Gastrocnemius medialis (tissue), 4 donors: ENCODE results near the gene LCN10. TPM values are rescaled to one million over a fixed set of nuclear protein-coding genes. Genes with fewer than 3 reads are reported as not detected.

Source experiments
- ATAC-seq, 2 donors: fragments of 150-250 bp; one replicate each; pipeline ENCODE4 v1.9.1; 2016
- DNase-seq, 2 donors: peaks; one replicate each; pipeline ENCODE4 v3.0.0-alpha.2; 2019
- H3K27ac ChIP-seq, 4 donors: fragments of 200-600 bp; sonication (generic); 1 replicate in 1 of 4; 2 replicates in 3 of 4; pipeline ENCODE4 v1.5.1; 2016 to 2018; ENCODE audit warnings: mild to moderate bottlenecking in 2 of 4, moderate library complexity in 1 of 4
- H3K27me3 ChIP-seq, 3 donors: fragments of 200-600 bp; sonication (generic) in 2 of 3; 1 replicate in 1 of 3; 2 replicates in 2 of 3; pipeline versions ENCODE4 v1.5.1 to v1.6.0; 2016 to 2019; ENCODE audit warnings: mild to moderate bottlenecking in 1 of 3, moderate library complexity in 1 of 3
- H3K36me3 ChIP-seq, 2 donors: fragments of 200-600 bp; sonication (generic) in 1 of 2; one replicate each; pipeline ENCODE4 v1.5.1; 2017 to 2018
- H3K4me1 ChIP-seq, 2 donors: fragments of 200-600 bp; sonication (generic) in 1 of 2; one replicate each; pipeline ENCODE4 v1.5.1; 2016 to 2017; ENCODE audit warnings: mild to moderate bottlenecking in 2 of 2
- H3K4me3 ChIP-seq, 4 donors: fragments of 200-600 bp; sonication (generic) in 3 of 4; 1 replicate in 1 of 4; 2 replicates in 3 of 4; pipeline ENCODE4 v1.5.1; 2016 to 2019; ENCODE audit warnings: mild to moderate bottlenecking in 2 of 4
- H3K9me3 ChIP-seq, 3 donors: fragments of 200-600 bp; sonication (generic) in 2 of 3; 1 replicate in 1 of 3; 2 replicates in 2 of 3; pipeline ENCODE4 v1.5.1; 2016 to 2019
- POLR2A ChIP-seq, 2 donors: fragments of 450-650 bp; IDR thresholded peaks; one replicate each; pipeline ENCODE4 v1.6.1; 2017; ENCODE audit warnings: antibody characterized with exemption in 2 of 2, mild to moderate bottlenecking in 2 of 2, moderate library complexity in 2 of 2
- in situ Hi-C, 4 donors: fragments of 200-750 bp; cut with MboI; loops; one replicate each; pipeline versions ENCODE4 v1.15.0 to v1.8.0; 2017; ENCODE audit warnings: low sequenced_read_pairs in 4 of 4
- intact Hi-C: fragments of 100-400 bp; cut with DNase I; formaldehyde crosslinking; loops from one replicate; pipeline ENCODE4 v1.15.1; 2023; ENCODE audit warnings: low total_unique reads
- total RNA-seq, 4 donors: library from RNA; depleted of rRNA; stranded (reverse); fragments of >200 nt; gene quantifications; one replicate each; pipeline versions ENCODE4 v1.1.0 to v1.2.3, GENCODE V29; 2016
- TF ChIP-seq, protein P1 (sequence below), 5 experiments: fragments of 450-650 bp in 3 of 5; fragments of 200-600 bp in 2 of 5; sonication (generic) in 2 of 5; IDR thresholded peaks in 4 of 5; conservative IDR thresholded peaks in 1 of 5; 1 replicate in 4 of 5; 2 replicates in 1 of 5; pipeline ENCODE4 v1.5.1; 2016 to 2019; ENCODE audit warnings: antibody characterized with exemption in 5 of 5, mild to moderate bottlenecking in 3 of 5, moderate library complexity in 3 of 5

LCN10 gene
- total RNA-seq, 4 donors from 2014 or later, result 0.61 to 4.7 (median 1.6) TPM

DNA sequence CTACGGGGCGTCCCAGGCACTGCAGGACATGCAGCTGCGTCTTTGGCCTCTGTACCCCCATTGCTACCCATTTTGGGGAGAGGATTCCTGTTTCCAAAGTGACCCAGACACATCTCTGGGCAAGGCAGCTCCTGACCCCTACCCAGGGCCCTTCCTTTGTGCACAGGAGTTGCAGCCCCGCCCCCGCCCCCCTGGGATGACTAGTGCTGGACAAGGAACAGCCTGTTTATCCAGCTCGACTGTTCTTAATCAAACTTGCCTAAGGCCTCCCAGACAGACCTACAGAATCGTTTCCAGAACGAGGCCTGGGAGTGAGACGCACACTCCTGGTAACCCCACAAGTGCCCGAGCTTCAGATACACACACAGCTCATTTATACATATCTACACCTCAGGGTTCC, 17.1 kb downstream of the LCN10 start:
- in situ Hi-C loops, result no loop called here

DNA sequence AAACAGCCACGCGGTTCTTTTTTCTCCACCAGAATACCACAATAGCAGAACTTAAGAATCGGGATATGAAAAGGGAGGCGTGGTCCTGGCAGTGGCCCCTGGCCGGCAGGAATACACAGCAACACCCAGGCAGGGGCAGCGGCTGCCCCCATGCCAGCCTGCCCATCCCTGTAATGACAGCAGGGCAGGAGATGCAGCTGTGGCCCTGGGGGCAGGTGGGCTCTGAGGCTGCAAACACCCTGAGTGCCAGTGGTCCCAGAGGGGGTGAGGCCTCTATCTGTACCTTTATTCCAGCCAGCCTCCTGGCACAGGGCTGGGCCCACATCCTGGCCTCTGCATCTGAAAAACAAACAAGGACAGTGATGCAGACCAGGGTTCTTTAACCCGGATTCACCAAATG, 18.0 kb downstream of the LCN10 start:
- ATAC-seq (no peak), DNase-seq (no peak)
- in situ Hi-C loops, result no loop called here
- no peaks in the 10 kb centered on the region for H3K27me3 ChIP-seq
- peaks cover 0 to 55% of the 10 kb centered on the region in 2 donors for H3K36me3 ChIP-seq
- intact Hi-C loops, result no loop called here
- H3K4me1 ChIP-seq, result peaks cover 31 to 34% of the 10 kb centered on the region in 2 donors
- TF ChIP-seq, protein P1, sequence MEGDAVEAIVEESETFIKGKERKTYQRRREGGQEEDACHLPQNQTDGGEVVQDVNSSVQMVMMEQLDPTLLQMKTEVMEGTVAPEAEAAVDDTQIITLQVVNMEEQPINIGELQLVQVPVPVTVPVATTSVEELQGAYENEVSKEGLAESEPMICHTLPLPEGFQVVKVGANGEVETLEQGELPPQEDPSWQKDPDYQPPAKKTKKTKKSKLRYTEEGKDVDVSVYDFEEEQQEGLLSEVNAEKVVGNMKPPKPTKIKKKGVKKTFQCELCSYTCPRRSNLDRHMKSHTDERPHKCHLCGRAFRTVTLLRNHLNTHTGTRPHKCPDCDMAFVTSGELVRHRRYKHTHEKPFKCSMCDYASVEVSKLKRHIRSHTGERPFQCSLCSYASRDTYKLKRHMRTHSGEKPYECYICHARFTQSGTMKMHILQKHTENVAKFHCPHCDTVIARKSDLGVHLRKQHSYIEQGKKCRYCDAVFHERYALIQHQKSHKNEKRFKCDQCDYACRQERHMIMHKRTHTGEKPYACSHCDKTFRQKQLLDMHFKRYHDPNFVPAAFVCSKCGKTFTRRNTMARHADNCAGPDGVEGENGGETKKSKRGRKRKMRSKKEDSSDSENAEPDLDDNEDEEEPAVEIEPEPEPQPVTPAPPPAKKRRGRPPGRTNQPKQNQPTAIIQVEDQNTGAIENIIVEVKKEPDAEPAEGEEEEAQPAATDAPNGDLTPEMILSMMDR (IDR thresholded peaks at IDR 0.05 in 4 of 5, conservative IDR thresholded peaks at IDR 0.05 in 1 of 5), result no peak
- no peak for TF ChIP-seq POLR2A (IDR thresholded peaks at IDR 0.05)
- H3K4me3 ChIP-seq, result no peak overlapping the region
- H3K9me3 ChIP-seq, result no peaks in the 10 kb centered on the region
- H3K27ac ChIP-seq, result no peak overlapping the region

More for the DNA sequence above, 17.1 kb downstream of the LCN10 start:
- intact Hi-C loops, result no loop called here
- Histone ChIP-seq H3K36me3 (peaks cover 0 to 55% of the 10 kb centered on the region in 2 donors), H3K27me3 (no peaks in the 10 kb centered on the region), H3K27ac (peak overlapping the region in 3 of 4 donors; percentile 62 to 87 (median 86)), H3K4me3 (peak overlapping the region in 2 of 4 donors; percentile 65 to 68), H3K4me1 (peaks cover 31% of the 10 kb centered on the region in 2 donors), H3K9me3 (no peaks in the 10 kb centered on the region)
- ATAC-seq (no peak), DNase-seq (no peak)
- TF ChIP-seq, protein P1 (IDR thresholded peaks at IDR 0.05 in 4 of 5, conservative IDR thresholded peaks at IDR 0.05 in 1 of 5), result no peak
- TF ChIP-seq POLR2A (IDR thresholded peaks at IDR 0.05), result no peak

DNA sequence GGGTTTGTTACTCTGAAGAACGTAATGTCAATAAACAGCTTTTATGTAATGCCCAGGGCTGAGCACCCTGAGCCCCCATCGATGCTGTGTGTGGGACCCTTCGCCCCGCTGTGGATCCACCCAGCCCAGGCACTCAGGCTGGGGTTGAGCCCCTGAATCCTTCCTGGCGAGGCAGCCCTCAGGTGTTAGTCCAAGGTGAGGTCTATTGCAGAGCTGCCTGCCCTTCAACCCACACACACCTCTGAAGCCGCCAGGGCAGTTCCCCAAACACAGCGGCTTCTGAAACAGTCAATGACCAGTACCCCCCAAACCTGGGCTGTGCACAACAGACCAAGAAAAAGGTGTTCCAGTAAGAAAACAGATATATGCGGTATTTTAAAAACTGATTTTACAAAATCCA, 18.8 kb downstream of the LCN10 start:
- no peak for DNase-seq
- Histone ChIP-seq H3K27me3 (no peaks in the 10 kb centered on the region), H3K36me3 (peaks cover 0 to 55% of the 10 kb centered on the region in 2 donors), H3K9me3 (no peaks in the 10 kb centered on the region), H3K4me3 (no peak overlapping the region), H3K27ac (no peak overlapping the region), H3K4me1 (peaks cover 26 to 31% of the 10 kb centered on the region in 2 donors)
- in situ Hi-C loops (no loop called here), intact Hi-C loops (no loop called here)
- no peak for ATAC-seq
- TF ChIP-seq, protein P1 (IDR thresholded peaks at IDR 0.05 in 4 of 5, conservative IDR thresholded peaks at IDR 0.05 in 1 of 5), result no peak
- no peak for TF ChIP-seq POLR2A (IDR thresholded peaks at IDR 0.05)

DNA sequence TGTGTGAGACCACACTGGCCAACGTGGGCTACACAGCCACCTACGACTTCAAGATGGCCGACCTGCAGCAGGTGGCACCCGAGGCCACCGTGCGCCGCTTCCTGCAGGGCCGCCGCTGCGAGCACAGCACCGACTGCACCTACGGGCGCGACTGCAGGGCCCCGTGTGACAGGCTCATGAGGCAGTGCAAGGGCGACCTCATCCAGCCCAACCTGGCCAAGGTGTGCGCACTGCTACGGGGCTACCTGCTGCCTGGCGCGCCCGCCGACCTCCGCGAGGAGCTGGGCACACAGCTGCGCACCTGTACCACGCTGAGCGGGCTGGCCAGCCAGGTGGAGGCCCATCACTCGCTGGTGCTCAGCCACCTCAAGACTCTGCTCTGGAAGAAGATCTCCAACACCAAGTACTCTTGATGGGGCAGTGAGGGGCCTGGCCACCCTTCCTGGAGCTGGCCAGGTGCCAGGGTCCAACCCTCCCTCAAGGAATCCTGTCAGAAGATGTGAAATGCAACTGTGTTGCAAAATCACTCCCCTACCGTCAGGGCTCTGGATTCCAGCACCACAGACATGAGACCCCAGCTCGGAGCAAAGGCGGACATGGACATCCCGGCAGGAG, 19.3 kb downstream of the LCN10 start:
- no peak overlapping the region for H3K27ac ChIP-seq
- H3K4me3 ChIP-seq, result no peak overlapping the region
- ATAC-seq, result no peak
- H3K9me3 ChIP-seq, result no peaks in the 10 kb centered on the region
- H3K27me3 ChIP-seq, result no peaks in the 10 kb centered on the region
- peaks cover 0 to 55% of the 10 kb centered on the region in 2 donors for H3K36me3 ChIP-seq
- TF ChIP-seq, protein P1 (IDR thresholded peaks at IDR 0.05 in 4 of 5, conservative IDR thresholded peaks at IDR 0.05 in 1 of 5), result no peak
- TF ChIP-seq POLR2A (IDR thresholded peaks at IDR 0.05), result no peak
- in situ Hi-C loops (no loop called here), intact Hi-C loops (no loop called here)
- DNase-seq, result no peak
- H3K4me1 ChIP-seq, result peaks cover 24 to 26% of the 10 kb centered on the region in 2 donors

DNA sequence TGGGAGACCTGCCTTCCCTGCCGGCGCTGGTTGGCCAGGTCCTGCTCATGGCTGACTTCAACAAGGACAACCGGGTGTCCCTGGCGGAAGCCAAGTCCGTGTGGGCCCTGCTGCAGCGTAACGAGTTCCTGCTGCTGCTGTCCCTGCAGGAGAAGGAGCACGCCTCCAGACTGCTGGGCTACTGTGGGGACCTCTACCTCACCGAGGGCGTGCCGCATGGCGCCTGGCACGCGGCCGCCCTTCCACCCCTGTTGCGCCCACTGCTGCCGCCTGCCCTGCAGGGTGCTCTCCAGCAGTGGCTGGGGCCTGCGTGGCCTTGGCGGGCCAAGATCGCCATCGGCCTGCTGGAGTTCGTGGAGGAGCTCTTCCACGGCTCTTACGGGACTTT, 19.8 kb downstream of the LCN10 start:
- Histone ChIP-seq H3K27ac (no peak overlapping the region), H3K36me3 (peaks cover 0 to 55% of the 10 kb centered on the region in 2 donors), H3K4me3 (no peak overlapping the region), H3K4me1 (peaks cover 24 to 26% of the 10 kb centered on the region in 2 donors), H3K27me3 (no peaks in the 10 kb centered on the region), H3K9me3 (no peaks in the 10 kb centered on the region)
- ATAC-seq (no peak), DNase-seq (no peak)
- TF ChIP-seq, protein P1 (IDR thresholded peaks at IDR 0.05 in 4 of 5, conservative IDR thresholded peaks at IDR 0.05 in 1 of 5), result no peak
- no peak for TF ChIP-seq POLR2A (IDR thresholded peaks at IDR 0.05)
- in situ Hi-C loops (no loop called here), intact Hi-C loops (no loop called here)
